K562 (cell line): ENCODE data around the gene KCNT1.

Experiments
- CHD4 ChIP-seq: fragments of 200-600 bp; sonication (generic); IDR thresholded peaks from 3 replicates; pipeline ENCODE4 v1.6.1; 2012; ENCODE audit warnings: low read depth, mild to moderate bottlenecking, mixed read lengths, low read length, inconsistent platforms; ENCODE audit not compliant: insufficient read depth, insufficient replicate concordance, poor library complexity, severe bottlenecking
- FOXK2 ChIP-seq, 2 experiments: fragments of 450-650 bp; IDR thresholded peaks in 1 of 2; conservative IDR thresholded peaks in 1 of 2; 2 replicates each; pipeline ENCODE4 v1.6.1; 2016; ENCODE audit warnings: low read depth in 2 of 2, mild to moderate bottlenecking in 1 of 2
- GATAD2B ChIP-seq: fragments of 450-650 bp; IDR thresholded peaks from 2 replicates; pipeline ENCODE4 v1.6.1; 2017; ENCODE audit warnings: mild to moderate bottlenecking, borderline replicate concordance
- JUND ChIP-seq, 2 experiments: IDR thresholded peaks; 2 replicates in 1 of 2; 3 replicates in 1 of 2; pipeline ENCODE4 v1.6.1; 2011; ENCODE audit warnings: borderline replicate concordance in 2 of 2, low read depth in 2 of 2, low read length in 2 of 2, improper control_type of control experiment in 1 of 2, missing biosample characterization in 1 of 2, missing genetic modification characterization in 1 of 2, missing genetic modification reagents in 1 of 2
- MEF2A ChIP-seq: IDR thresholded peaks from 2 replicates; pipeline ENCODE4 v1.6.1; 2011; ENCODE audit warnings: low read depth, mild to moderate bottlenecking, low read length, moderate library complexity; ENCODE audit not compliant: control insufficient read depth
- PTRF ChIP-seq: fragments of 450-650 bp; IDR thresholded peaks from 2 replicates; pipeline ENCODE4 v1.6.1; 2016; ENCODE audit warnings: mild to moderate bottlenecking, missing genetic modification characterization, missing compliant biosample characterization
- PYGO2 ChIP-seq: fragments of 450-650 bp; IDR thresholded peaks from 2 replicates; pipeline ENCODE4 v1.6.1; 2016; ENCODE audit warnings: mild to moderate bottlenecking, missing genetic modification characterization, moderate library complexity, missing compliant biosample characterization
- TCF7 ChIP-seq: sonication (generic); IDR thresholded peaks from 2 replicates; pipeline ENCODE4 v1.6.1; 2016; ENCODE audit warnings: antibody characterized with exemption, borderline replicate concordance
- ZNF274 ChIP-seq: IDR thresholded peaks from 2 replicates; pipeline ENCODE4 v1.6.1; 2011; ENCODE audit warnings: low read depth, mild to moderate bottlenecking, low read length, moderate library complexity, borderline replicate concordance
- TF ChIP-seq, protein P1 (sequence below), 3 experiments: IDR thresholded peaks in 2 of 3; conservative IDR thresholded peaks in 1 of 3; 2 replicates each; pipeline ENCODE4 v1.5.1; 2011 to 2012; ENCODE audit warnings: low read length in 3 of 3, mild to moderate bottlenecking in 3 of 3, control low read depth in 2 of 3, improper control_type of control experiment in 1 of 3, inconsistent platforms in 1 of 3, low read depth in 1 of 3, mixed read lengths in 1 of 3, moderate library complexity in 1 of 3; ENCODE audit not compliant: insufficient read depth in 2 of 3
- TF ChIP-seq, protein P2 (sequence below), 2 experiments: fragments of 450-650 bp; conservative IDR thresholded peaks; 2 replicates each; pipeline ENCODE4 v1.6.1; 2017; ENCODE audit warnings: mild to moderate bottlenecking in 2 of 2, moderate library complexity in 2 of 2
- TF ChIP-seq, protein P3 (sequence below), 2 experiments: fragments of 450-650 bp; formaldehyde crosslinking in 1 of 2; IDR thresholded peaks; 2 replicates each; pipeline versions ENCODE4 v1.4.0 to v1.6.1; 2014 to 2020; ENCODE audit warnings: mild to moderate bottlenecking in 2 of 2, borderline replicate concordance in 1 of 2, low read depth in 1 of 2
- TF ChIP-seq, protein P4 (sequence below), 3 experiments: fragments of 200-800 bp in 1 of 3; sonication (Bioruptor generic) in 1 of 3; sonication (generic) in 1 of 3; formaldehyde crosslinking in 1 of 3; IDR thresholded peaks; 2 replicates each; pipeline versions ENCODE4 v1.6.1 to v1.8.0; 2016 to 2022; ENCODE audit warnings: mild to moderate bottlenecking in 2 of 3, missing compliant biosample characterization in 2 of 3, missing genetic modification characterization in 2 of 3, missing genetic modification reagents in 1 of 3
- TF ChIP-seq, protein P5 (sequence below): sonication (generic); formaldehyde crosslinking; IDR thresholded peaks from 2 replicates; pipeline ENCODE4 v1.9.0; 2022; ENCODE audit warnings: mild to moderate bottlenecking, missing genetic modification reagents

DNA sequence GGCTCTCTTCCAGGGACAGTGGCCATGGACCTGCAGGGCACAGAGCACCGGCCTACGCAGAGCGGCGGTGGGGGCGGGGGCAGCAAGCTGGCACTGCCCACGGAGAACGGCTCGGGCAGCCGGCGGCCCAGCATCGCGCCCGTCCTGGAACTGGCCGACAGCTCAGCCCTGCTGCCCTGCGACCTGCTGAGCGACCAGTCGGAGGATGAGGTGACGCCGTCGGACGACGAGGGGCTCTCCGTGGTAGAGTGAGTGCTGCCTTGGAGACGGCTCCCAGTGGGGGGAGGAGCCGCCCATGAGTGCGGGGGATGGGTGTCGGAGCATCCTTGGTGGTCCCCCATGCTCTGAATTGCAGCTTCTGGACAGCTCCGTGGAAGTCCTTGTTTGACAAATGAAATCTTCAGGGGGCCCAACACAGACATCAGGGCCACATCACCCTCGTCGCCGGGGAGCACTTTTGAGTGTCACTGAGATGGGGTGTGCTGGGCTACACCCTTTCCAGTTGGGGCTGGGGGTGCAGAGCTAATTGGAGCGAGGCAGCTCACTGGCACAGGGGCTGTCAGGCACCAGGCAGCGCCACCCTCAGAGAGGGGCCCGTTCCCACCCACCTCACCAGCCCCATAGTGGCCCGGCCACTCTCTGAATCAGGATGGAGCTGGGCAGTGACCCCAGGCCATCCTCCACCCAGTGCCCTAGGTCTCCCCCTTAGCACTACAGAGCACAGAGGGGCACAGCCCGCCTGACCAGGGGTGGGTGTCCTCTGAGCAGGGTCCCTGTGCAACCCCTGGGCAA, 70.9 kb downstream of the KCNT1 start:
- TF ChIP-seq MEF2A = no peak
- no peak for TF ChIP-seq JUND (IDR thresholded peaks at IDR 0.05; ENCODE audit: borderline replicate concordance, low read depth, low read length)
- TF ChIP-seq JUND (tag; IDR thresholded peaks at IDR 0.05; ENCODE audit: borderline replicate concordance, low read depth, low read length) = no peak
- TF ChIP-seq ZNF274 = no peak
- TF ChIP-seq GATAD2B = no peak
- TF ChIP-seq, protein P1, sequence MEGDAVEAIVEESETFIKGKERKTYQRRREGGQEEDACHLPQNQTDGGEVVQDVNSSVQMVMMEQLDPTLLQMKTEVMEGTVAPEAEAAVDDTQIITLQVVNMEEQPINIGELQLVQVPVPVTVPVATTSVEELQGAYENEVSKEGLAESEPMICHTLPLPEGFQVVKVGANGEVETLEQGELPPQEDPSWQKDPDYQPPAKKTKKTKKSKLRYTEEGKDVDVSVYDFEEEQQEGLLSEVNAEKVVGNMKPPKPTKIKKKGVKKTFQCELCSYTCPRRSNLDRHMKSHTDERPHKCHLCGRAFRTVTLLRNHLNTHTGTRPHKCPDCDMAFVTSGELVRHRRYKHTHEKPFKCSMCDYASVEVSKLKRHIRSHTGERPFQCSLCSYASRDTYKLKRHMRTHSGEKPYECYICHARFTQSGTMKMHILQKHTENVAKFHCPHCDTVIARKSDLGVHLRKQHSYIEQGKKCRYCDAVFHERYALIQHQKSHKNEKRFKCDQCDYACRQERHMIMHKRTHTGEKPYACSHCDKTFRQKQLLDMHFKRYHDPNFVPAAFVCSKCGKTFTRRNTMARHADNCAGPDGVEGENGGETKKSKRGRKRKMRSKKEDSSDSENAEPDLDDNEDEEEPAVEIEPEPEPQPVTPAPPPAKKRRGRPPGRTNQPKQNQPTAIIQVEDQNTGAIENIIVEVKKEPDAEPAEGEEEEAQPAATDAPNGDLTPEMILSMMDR (IDR thresholded peaks at IDR 0.05 in 2 of 3, conservative IDR thresholded peaks at IDR 0.05 in 1 of 3; ENCODE audit: insufficient read depth in 2 of 3, low read depth in 1 of 3, low read length in 3 of 3) = no peak
- no peak for TF ChIP-seq TCF7
- TF ChIP-seq, protein P2, sequence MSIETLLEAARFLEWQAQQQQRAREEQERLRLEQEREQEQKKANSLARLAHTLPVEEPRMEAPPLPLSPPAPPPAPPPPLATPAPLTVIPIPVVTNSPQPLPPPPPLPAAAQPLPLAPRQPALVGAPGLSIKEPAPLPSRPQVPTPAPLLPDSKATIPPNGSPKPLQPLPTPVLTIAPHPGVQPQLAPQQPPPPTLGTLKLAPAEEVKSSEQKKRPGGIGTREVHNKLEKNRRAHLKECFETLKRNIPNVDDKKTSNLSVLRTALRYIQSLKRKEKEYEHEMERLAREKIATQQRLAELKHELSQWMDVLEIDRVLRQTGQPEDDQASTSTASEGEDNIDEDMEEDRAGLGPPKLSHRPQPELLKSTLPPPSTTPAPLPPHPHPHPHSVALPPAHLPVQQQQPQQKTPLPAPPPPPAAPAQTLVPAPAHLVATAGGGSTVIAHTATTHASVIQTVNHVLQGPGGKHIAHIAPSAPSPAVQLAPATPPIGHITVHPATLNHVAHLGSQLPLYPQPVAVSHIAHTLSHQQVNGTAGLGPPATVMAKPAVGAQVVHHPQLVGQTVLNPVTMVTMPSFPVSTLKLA (conservative IDR thresholded peaks at IDR 0.05) = no peak
- TF ChIP-seq FOXK2 (conservative IDR thresholded peaks at IDR 0.05 in 1 of 2, IDR thresholded peaks at IDR 0.05 in 1 of 2; ENCODE audit: low read depth in 2 of 2) = no peak
- TF ChIP-seq, protein P3, sequence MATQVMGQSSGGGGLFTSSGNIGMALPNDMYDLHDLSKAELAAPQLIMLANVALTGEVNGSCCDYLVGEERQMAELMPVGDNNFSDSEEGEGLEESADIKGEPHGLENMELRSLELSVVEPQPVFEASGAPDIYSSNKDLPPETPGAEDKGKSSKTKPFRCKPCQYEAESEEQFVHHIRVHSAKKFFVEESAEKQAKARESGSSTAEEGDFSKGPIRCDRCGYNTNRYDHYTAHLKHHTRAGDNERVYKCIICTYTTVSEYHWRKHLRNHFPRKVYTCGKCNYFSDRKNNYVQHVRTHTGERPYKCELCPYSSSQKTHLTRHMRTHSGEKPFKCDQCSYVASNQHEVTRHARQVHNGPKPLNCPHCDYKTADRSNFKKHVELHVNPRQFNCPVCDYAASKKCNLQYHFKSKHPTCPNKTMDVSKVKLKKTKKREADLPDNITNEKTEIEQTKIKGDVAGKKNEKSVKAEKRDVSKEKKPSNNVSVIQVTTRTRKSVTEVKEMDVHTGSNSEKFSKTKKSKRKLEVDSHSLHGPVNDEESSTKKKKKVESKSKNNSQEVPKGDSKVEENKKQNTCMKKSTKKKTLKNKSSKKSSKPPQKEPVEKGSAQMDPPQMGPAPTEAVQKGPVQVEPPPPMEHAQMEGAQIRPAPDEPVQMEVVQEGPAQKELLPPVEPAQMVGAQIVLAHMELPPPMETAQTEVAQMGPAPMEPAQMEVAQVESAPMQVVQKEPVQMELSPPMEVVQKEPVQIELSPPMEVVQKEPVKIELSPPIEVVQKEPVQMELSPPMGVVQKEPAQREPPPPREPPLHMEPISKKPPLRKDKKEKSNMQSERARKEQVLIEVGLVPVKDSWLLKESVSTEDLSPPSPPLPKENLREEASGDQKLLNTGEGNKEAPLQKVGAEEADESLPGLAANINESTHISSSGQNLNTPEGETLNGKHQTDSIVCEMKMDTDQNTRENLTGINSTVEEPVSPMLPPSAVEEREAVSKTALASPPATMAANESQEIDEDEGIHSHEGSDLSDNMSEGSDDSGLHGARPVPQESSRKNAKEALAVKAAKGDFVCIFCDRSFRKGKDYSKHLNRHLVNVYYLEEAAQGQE (IDR thresholded peaks at IDR 0.05; ENCODE audit: borderline replicate concordance) = no peak
- TF ChIP-seq, protein P3 (CRISPR knock-in tag; IDR thresholded peaks at IDR 0.05; ENCODE audit: low read depth) = no peak
- TF ChIP-seq, protein P4, sequence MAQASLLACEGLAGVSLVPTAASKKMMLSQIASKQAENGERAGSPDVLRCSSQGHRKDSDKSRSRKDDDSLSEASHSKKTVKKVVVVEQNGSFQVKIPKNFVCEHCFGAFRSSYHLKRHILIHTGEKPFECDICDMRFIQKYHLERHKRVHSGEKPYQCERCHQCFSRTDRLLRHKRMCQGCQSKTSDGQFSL (CRISPR knock-in tag; IDR thresholded peaks at IDR 0.05) = no peak
- TF ChIP-seq, protein P4 (tag; IDR thresholded peaks at IDR 0.05) = no peak
- TF ChIP-seq PTRF (tag) = no peak
- TF ChIP-seq, protein P5, sequence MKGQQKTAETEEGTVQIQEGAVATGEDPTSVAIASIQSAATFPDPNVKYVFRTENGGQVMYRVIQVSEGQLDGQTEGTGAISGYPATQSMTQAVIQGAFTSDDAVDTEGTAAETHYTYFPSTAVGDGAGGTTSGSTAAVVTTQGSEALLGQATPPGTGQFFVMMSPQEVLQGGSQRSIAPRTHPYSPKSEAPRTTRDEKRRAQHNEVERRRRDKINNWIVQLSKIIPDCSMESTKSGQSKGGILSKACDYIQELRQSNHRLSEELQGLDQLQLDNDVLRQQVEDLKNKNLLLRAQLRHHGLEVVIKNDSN (CRISPR knock-in tag) = no peak
- no peak for TF ChIP-seq CHD4
- TF ChIP-seq PYGO2 (tag) = no peak
